ENCODE results near the gene SLC6A8.
"Not testable (repeated sequence)": the region's sequence is repeated elsewhere in the genome, so short reads cannot be mapped to it uniquely, and the experiment has no call there.

DNA sequence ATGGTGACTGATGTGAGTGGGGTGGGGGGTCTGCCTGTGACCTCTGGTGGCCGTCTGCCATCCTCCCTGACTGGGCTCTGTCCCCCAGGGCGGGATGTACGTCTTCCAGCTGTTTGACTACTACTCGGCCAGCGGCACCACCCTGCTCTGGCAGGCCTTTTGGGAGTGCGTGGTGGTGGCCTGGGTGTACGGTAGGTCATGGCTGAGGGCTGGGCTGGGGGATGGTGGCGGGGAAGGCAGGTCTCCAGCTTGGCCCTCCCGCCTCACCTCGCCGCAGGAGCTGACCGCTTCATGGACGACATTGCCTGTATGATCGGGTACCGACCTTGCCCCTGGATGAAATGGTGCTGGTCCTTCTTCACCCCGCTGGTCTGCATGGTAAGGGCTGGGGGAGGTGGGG is 6.5 kb downstream of the SLC6A8 start:
- TF ChIP-seq, protein P1, sequence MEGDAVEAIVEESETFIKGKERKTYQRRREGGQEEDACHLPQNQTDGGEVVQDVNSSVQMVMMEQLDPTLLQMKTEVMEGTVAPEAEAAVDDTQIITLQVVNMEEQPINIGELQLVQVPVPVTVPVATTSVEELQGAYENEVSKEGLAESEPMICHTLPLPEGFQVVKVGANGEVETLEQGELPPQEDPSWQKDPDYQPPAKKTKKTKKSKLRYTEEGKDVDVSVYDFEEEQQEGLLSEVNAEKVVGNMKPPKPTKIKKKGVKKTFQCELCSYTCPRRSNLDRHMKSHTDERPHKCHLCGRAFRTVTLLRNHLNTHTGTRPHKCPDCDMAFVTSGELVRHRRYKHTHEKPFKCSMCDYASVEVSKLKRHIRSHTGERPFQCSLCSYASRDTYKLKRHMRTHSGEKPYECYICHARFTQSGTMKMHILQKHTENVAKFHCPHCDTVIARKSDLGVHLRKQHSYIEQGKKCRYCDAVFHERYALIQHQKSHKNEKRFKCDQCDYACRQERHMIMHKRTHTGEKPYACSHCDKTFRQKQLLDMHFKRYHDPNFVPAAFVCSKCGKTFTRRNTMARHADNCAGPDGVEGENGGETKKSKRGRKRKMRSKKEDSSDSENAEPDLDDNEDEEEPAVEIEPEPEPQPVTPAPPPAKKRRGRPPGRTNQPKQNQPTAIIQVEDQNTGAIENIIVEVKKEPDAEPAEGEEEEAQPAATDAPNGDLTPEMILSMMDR (IDR thresholded peaks at IDR 0.05; ENCODE audit: borderline replicate concordance, extremely low read depth, low read length, poor library complexity, severe bottlenecking), result not testable (repeated sequence)
- not testable (repeated sequence) for TF ChIP-seq EZH2 (IDR thresholded peaks at IDR 0.05; ENCODE audit: borderline replicate concordance, low read depth, low read length, severe bottlenecking)

Data from DND-41 (cell line).